Mesodermal cell (in vitro differentiated cells): ENCODE results near the gene BCR.
A peak's percentile ranks its signal among the peaks of the same experiment; 100 is the strongest.

Experiments used
- H3K27ac ChIP-seq: 2 replicates; pipeline ENCODE4 v1.7.0; 2013; ENCODE audit warnings: mild to moderate bottlenecking, low read depth, low read length, moderate library complexity; ENCODE audit not compliant: severe bottlenecking
- H3K36me3 ChIP-seq: 2 replicates; pipeline ENCODE4 v1.7.1; 2013; ENCODE audit warnings: mild to moderate bottlenecking, low read length, moderate library complexity; ENCODE audit not compliant: control insufficient read depth, insufficient read depth
- H3K4me1 ChIP-seq: one replicate; pipeline ENCODE4 v1.7.1; 2013; ENCODE audit warnings: mild to moderate bottlenecking, low read length; ENCODE audit not compliant: insufficient read depth, control insufficient read depth, poor library complexity, severe bottlenecking
- H3K4me3 ChIP-seq: 2 replicates; pipeline ENCODE4 v1.7.0; 2013; ENCODE audit warnings: low read length, control low read depth, mild to moderate bottlenecking; ENCODE audit not compliant: insufficient read depth, poor library complexity, severe bottlenecking; ENCODE audit errors: extremely low read depth
- H3K9me3 ChIP-seq: 2 replicates; pipeline ENCODE4 v1.7.1; 2013; ENCODE audit warnings: mild to moderate bottlenecking, low read length, moderate library complexity; ENCODE audit not compliant: control insufficient read depth
- WGBS, 2 experiments: methylation state at CpG; one replicate each; pipeline ENCODE4 v1.1.5; 2013; ENCODE audit warnings: missing lambda C conversion rate in 2 of 2; ENCODE audit not compliant: insufficient coverage in 2 of 2; 5-methylcytosine and 5-hydroxymethylcytosine counted together

Gene BCR

DNA sequence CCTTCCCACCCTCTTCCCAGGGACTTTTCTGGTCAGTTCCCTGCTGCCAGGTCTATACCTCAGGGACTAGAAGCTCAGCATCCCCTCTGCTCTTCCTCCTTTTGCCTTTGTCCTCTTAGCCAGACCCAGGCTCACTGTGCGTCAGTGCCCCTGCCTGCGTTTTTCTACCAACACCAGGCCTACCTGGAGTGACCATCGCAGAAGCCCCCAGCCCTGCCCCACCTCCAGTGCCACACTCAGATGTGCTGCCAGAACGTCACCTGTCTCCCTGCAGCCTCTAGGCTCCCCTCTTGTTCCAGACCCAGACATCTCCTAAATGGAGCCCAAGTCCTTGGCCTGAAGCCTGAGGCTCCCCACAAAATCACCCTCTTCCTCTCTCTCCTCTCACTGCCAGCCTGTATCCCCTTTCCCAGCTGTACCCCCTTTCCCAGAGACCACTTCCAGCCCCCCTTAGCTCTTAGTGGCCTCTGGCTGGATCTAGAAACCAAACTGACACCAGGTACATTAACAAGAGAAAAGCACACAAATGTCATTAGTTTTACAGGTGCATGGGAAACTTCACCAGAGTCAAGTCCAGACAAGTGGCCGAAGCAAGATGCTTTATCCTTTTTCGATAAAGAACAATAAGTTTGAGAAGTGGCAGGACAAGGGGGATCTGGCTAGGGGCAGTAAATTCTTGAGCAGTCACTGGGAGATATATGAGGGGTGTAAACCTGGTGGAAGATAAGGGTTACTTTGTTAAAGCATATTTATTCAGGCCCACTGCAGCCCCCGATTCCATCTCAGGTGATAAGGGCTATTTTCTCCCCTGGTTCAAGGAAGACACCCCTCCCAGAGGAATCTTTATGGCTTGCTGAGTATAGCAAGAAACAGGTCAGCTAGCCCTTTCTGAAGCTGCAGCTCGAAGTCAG lies 61.5 kb downstream of the BCR start:
- no peak overlapping the region for H3K4me3 ChIP-seq
- H3K27ac ChIP-seq = peak overlapping the region; percentile 97
- no peaks in the 10 kb centered on the region for H3K9me3 ChIP-seq
- H3K36me3 ChIP-seq = peaks cover 17% of the 10 kb centered on the region
- peaks cover 52% of the 10 kb centered on the region for H3K4me1 ChIP-seq
- WGBS, 2 experiments = 37 to 40% methylated on average over 7 of the region's 8 CpGs

DNA sequence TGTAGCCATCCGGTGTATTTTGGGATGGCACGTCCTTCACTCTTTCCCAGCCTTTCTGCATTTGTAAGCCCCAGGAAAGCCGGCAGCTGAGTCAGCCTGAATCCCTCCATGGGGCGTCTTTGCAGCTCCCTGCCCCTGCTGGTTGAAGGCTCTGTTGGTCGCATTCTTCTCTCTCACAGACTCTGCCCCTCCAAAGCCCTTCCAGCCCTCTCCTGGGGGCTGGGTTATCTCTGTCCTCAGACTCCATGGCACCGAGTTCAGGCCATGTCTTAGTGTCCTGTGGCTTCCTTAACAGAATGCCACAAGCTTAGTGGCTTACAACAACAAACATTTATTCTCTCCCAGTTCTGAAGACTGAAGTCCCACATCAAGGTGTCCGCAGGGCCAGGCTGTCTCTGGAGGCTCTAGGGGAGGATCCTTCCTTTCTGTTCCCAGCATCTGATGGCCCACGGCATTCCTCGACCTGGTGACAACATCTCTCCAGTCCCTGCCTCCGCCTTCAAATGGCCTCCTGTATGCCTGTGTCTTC lies 62.2 kb downstream of the BCR start:
- H3K9me3 ChIP-seq = no peaks in the 10 kb centered on the region
- peak overlapping the region; percentile 97 for H3K27ac ChIP-seq
- H3K36me3 ChIP-seq = peaks cover 22% of the 10 kb centered on the region
- H3K4me3 ChIP-seq = no peak overlapping the region
- H3K4me1 ChIP-seq = peaks cover 52% of the 10 kb centered on the region
- WGBS, 2 experiments = 0% methylated on average over 7 of the region's 10 CpGs

DNA sequence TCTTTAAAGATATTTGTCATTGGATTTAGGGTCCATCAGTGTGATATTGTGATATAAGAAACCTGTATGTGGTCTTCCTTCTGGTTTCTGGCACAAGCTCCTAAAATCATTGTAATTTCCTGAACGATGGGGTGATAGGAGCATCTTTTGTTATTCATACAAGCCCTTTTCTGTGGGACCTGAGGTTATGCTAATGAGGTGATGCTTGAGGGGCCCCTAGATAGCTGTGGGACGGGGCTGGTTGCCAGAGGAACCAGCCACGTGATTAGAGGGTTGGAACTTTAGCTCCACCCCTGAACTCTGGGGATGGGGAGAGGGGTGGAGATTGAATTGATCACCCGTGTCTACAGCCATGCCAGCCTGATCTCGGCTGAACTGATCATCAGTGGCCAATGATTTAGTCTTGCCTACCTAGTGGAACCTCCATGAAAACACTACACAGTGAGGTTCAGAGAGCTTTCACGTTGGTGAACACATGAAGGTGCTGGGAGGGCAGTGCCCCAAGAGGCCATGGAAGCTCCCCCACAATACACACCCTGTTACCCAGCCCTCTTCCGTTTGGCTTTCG lies 62.8 kb downstream of the BCR start:
- H3K9me3 ChIP-seq = no peaks in the 10 kb centered on the region
- H3K4me3 ChIP-seq = no peak overlapping the region
- WGBS, 2 experiments = 0 to 4% methylated on average over 3 of the region's 8 CpGs
- H3K36me3 ChIP-seq = peaks cover 26% of the 10 kb centered on the region
- H3K4me1 ChIP-seq = peaks cover 53% of the 10 kb centered on the region
- H3K27ac ChIP-seq = peak overlapping the region; percentile 97

DNA sequence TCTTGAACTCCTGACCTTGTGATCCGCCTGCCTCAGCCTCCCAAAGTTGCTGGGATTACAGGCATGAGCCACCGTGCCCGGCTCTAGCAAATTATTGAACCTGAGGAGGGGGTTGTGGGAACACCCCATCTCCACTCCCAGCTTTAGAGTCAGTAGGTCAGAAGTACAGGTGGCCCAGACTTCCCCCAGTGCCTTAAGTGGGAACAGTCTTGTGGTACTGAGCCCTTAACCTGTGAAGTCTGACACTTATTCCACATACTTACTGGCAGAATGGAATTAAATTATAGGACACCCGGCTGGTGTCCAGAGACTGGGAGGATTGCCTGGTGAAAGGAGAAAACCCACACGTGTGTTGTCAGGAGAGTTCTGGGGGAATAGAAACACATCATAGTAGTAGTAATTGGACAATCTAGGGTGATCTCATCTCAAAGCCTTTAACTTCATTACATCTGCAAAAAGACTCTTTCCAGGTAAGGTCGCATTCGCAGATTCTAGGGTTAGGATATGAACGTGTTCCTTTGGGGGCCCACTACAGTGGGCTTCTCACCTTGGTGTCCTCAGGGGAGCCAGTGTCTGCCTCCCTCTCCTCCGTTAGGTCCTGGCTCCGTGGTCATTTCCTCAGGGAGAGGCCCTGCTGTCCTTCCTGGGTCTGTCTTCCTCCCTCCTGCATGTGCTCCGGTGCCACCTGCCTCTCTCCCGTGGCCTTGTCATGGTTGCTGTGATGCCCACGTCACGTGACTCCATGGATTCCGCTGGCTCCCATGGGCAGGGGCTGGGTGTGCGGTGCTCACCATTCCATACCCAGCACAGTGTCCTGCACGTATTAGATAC lies 63.8 kb downstream of the BCR start:
- no peak overlapping the region for H3K27ac ChIP-seq
- peaks cover 58% of the 10 kb centered on the region for H3K4me1 ChIP-seq
- peaks cover 25% of the 10 kb centered on the region for H3K36me3 ChIP-seq
- WGBS, 2 experiments = 87 to 94% methylated on average over 12 to 13 of the region's 17 CpGs
- no peaks in the 10 kb centered on the region for H3K9me3 ChIP-seq
- H3K4me3 ChIP-seq = no peak overlapping the region

DNA sequence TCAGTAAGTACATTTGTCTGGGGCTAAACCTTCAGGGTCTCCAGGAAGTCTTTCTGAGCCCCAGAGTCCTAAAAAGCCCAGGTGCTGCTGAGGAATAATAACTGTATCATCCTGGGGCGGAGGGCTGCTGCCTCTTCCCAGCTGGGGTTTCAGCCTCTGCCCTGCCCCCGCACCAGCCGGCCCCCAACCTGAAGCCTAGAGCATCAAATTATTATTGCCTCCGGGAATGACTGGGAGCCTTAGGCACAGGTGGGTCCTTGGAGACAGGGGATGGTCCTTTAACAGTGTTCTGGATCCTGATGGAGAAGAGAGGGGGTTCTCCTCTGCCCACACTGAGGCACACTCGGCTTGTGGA lies 64.4 kb downstream of the BCR start:
- no peaks in the 10 kb centered on the region for H3K9me3 ChIP-seq
- no peak overlapping the region for H3K4me3 ChIP-seq
- WGBS, 2 experiments = 74 to 89% methylated on average over 3 to 4 of the region's 5 CpGs
- H3K27ac ChIP-seq = no peak overlapping the region
- peaks cover 19% of the 10 kb centered on the region for H3K36me3 ChIP-seq
- peaks cover 61% of the 10 kb centered on the region for H3K4me1 ChIP-seq

DNA sequence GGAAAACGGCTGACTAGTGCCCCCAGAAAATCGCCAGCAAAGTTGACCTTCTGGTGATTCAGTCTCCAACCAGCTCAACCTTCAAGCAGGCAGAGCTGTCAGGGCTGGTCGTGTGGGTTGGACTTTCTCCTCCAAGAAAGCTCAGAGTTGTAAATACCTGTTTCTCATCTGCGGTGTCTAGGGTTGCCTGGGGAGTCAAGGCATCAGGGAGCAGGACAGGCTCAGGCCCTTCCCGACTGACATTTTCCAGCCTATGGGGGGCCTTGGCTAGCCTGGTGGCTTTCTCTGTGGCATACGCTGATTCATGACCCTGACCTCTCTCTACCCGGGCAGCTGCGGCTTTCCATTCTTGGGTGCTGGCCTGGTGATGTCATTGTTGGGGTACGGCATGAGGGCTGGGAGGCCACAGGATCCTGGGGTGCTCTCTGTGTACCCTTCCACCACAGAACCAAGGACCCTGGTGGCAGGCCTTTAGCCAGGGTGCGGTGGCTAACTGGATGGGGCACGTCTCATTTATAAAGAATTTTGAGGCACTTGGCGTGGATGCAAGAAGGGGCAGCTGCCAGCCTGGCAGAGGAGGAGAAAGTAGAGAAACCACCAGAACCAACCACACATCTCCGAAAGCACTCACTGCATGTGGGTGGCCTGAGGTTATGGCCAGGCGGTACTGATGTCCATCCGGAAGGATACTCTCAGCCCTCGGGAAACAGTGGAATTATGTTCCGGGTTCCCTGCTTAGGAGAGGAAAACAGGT lies 64.9 kb downstream of the BCR start:
- H3K4me1 ChIP-seq = peaks cover 66% of the 10 kb centered on the region
- WGBS, 2 experiments = 78 to 86% methylated on average over 9 to 10 of the region's 17 CpGs

DNA sequence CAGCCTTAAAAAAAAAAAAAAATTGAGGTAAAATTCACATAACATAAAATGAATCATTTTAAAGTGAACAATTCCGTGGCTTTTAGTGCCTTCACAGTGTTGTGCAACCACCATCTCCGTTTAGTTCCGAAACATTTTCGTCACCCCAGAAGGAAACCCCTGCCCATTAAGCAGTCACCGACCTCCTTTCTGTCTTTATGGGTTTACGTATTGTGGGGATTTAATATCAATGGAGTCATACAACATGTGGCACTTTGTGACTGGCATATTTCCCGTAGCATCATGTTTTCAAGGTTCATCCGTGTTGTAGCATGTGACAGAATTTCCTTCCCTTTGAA lies 65.5 kb downstream of the BCR start:
- no peak overlapping the region for H3K27ac ChIP-seq
- no peak overlapping the region for H3K4me3 ChIP-seq
- peaks cover 19% of the 10 kb centered on the region for H3K36me3 ChIP-seq
- H3K4me1 ChIP-seq = peaks cover 68% of the 10 kb centered on the region
- H3K9me3 ChIP-seq = no peaks in the 10 kb centered on the region
- 78 to 98% methylated on average over 5 to 6 of the region's 8 CpGs for WGBS, 2 experiments

More for the DNA sequence above, 64.9 kb downstream of the BCR start:
- no peaks in the 10 kb centered on the region for H3K9me3 ChIP-seq
- peaks cover 19% of the 10 kb centered on the region for H3K36me3 ChIP-seq
- H3K27ac ChIP-seq = peak overlapping the region; percentile 49
- no peak overlapping the region for H3K4me3 ChIP-seq

DNA sequence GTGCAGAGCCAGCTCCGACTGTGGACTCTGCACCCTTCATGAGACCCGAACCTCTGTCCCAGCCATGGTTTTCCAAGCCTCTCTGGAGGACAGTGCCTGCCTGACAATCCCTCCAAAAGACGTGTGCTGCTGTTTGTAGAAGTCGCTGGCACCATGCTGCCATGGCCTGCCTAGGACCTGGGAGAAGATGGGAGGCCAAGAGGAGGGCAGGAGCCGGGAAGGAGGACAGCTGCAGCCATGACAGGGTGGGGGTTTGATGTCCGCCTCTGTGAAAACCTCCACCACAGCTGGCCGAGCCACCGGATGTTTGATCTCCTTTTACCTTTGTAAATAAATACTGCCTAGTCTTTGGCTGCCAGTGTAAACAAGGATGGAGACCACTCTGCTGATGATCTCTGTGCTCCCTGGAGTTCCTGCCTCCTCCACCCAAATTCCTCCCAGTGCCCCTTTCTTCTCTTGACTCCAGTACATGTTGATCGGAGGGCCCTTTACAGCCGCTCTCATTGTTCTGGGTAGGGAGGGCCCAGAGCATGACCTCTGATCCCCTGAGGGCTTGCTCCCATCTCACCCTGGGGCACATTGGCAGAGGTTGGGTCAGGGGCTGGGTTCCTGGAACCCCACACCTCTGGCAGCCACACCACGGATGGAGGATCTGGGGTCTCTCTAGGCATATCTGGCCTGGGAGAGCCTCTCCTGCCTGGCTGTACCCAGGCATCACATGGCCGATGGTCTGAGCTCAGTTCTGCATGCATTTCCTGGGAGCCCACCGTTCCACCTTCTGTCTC lies 66.9 kb downstream of the BCR start:
- peaks cover 19% of the 10 kb centered on the region for H3K36me3 ChIP-seq
- no peaks in the 10 kb centered on the region for H3K9me3 ChIP-seq
- no peak overlapping the region for H3K4me3 ChIP-seq
- 87 to 93% methylated on average over 10 to 13 of the region's 13 CpGs for WGBS, 2 experiments
- H3K27ac ChIP-seq = no peak overlapping the region
- H3K4me1 ChIP-seq = peaks cover 56% of the 10 kb centered on the region

DNA sequence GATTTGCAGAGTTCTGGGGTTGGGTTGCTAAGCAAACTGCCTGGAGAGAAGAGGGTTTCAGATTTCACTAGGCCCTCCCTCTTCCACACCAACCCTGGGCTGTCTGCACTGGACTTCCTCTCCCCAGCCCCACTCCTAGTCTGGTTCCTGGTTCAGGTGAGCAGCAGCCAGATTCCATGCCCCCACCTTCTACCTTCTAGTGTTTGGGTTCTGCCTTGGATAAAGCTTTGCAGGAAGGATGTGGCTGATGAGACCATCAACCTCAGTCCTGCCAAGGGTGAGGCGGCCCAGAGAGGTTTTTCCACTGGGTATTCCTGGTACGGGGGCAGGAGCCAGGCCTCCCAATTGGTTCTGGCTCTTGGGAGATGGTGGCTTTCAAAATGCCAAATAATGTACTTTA lies 68.3 kb downstream of the BCR start:
- peaks cover 24% of the 10 kb centered on the region for H3K36me3 ChIP-seq
- H3K27ac ChIP-seq = no peak overlapping the region
- no peaks in the 10 kb centered on the region for H3K9me3 ChIP-seq
- H3K4me1 ChIP-seq = peaks cover 44% of the 10 kb centered on the region
- WGBS, 2 experiments = 80 to 86% methylated on average over 1 of the region's 2 CpGs
- no peak overlapping the region for H3K4me3 ChIP-seq
